H1 (cell line): ENCODE data around the gene SYT13. TPM values are rescaled to one million over a fixed set of nuclear protein-coding genes. Genes with fewer than 3 reads are reported as not detected.

Experiments used
- CTCF ChIA-PET: fragments of 300-600 bp; sonication (Branson Sonifier 250); formaldehyde crosslinking; loops from one replicate; lab custom pipeline; 2021; ENCODE audit not compliant: partially characterized antibody; lab: Charles Lee
- POLR2A ChIA-PET: fragments of 300-600 bp; sonication (Branson Sonifier 250); formaldehyde crosslinking; loops from one replicate; lab custom pipeline; 2021; ENCODE audit warnings: inconsistent platforms; ENCODE audit not compliant: partially characterized antibody; lab: Charles Lee
- DNase-seq, 2 experiments: peaks; one replicate each; pipeline versions ENCODE4 v3.0.0 to v3.0.0-alpha.2; 2010 to 2022; ENCODE audit warnings: low spot score in 2 of 2, low read depth in 1 of 2, mixed read lengths in 1 of 2
- FAIRE-seq: peaks from 2 replicates; lab custom pipeline; 2011; peaks lifted over from hg19 to GRCh38; lab: Jason Lieb, UNC
- H2AFZ ChIP-seq: 2 replicates; pipeline ENCODE4 v1.8.1; 2012; ENCODE audit warnings: low read length, inconsistent platforms
- H2AK5ac ChIP-seq: 2 replicates; pipeline ENCODE4 v1.6.1; 2013; ENCODE audit warnings: low read depth, low read length
- H2BK120ac ChIP-seq: replicated peaks from 2 replicates; pipeline ENCODE3; 2013; ENCODE audit warnings: low read depth, low read length, inconsistent platforms
- H2BK12ac ChIP-seq: 2 replicates; pipeline ENCODE4 v1.6.1; 2013; ENCODE audit warnings: low read depth, low read length
- H2BK15ac ChIP-seq: 2 replicates; pipeline ENCODE4 v1.6.1; 2013; ENCODE audit warnings: low read length
- H2BK20ac ChIP-seq: 2 replicates; pipeline ENCODE4 v1.6.1; 2013; ENCODE audit warnings: low read length
- H2BK5ac ChIP-seq: 2 replicates; pipeline ENCODE4 v1.6.1; 2013; ENCODE audit warnings: low read depth, low read length
- H3K14ac ChIP-seq: 2 replicates; pipeline ENCODE4 v1.6.1; 2013; ENCODE audit warnings: inconsistent platforms; ENCODE audit not compliant: insufficient read length
- H3K18ac ChIP-seq: 2 replicates; pipeline ENCODE4 v1.6.1; 2013; ENCODE audit warnings: low read length; ENCODE audit errors: extremely low read depth
- H3K23ac ChIP-seq: 2 replicates; pipeline ENCODE4 v1.6.1; 2013; ENCODE audit warnings: inconsistent platforms; ENCODE audit not compliant: insufficient read length
- H3K23me2 ChIP-seq: 2 replicates; pipeline ENCODE4 v1.6.1; 2013; ENCODE audit warnings: low read depth, low read length
- H3K27ac ChIP-seq: 2 replicates; pipeline ENCODE4 v1.6.1; 2011; ENCODE audit warnings: low read depth, low read length, inconsistent platforms
- H3K27me3 ChIP-seq, 4 experiments: replicated peaks in 1 of 4; 1 replicate in 1 of 4; 2 replicates in 3 of 4; pipeline versions ENCODE4 v1.6.1 to v1.8.1; 2011 to 2013; ENCODE audit warnings: low read length in 3 of 4, mild to moderate bottlenecking in 3 of 4, inconsistent platforms in 2 of 4, mixed read lengths in 2 of 4, moderate library complexity in 1 of 4; ENCODE audit not compliant: control insufficient read depth in 3 of 4, insufficient read depth in 3 of 4; ENCODE audit errors: extremely low read depth in 1 of 4
- H3K36me3 ChIP-seq, 4 experiments: 2 replicates each; pipeline versions ENCODE4 v1.6.1 to v1.8.1; 2011 to 2013; ENCODE audit warnings: mild to moderate bottlenecking in 4 of 4, low read length in 3 of 4, moderate library complexity in 2 of 4, control low read depth in 1 of 4, inconsistent platforms in 1 of 4; ENCODE audit not compliant: insufficient read depth in 4 of 4, control insufficient read depth in 2 of 4
- H3K4ac ChIP-seq: replicated peaks from 2 replicates; pipeline ENCODE3; 2013; ENCODE audit warnings: low read length, low read depth, mixed read lengths, inconsistent platforms; ENCODE audit not compliant: insufficient read length
- H3K4me1 ChIP-seq, 4 experiments: replicated peaks in 1 of 4; 1 replicate in 1 of 4; 2 replicates in 3 of 4; pipeline versions ENCODE4 v1.6.1 to v1.8.1; 2011 to 2013; ENCODE audit warnings: low read length in 3 of 4, inconsistent platforms in 2 of 4, mixed read lengths in 1 of 4; ENCODE audit not compliant: insufficient read depth in 4 of 4, control insufficient read depth in 3 of 4
- H3K4me2 ChIP-seq, 2 experiments: 2 replicates each; pipeline versions ENCODE4 v1.6.1 to v1.8.1; 2011 to 2013; ENCODE audit warnings: low read depth in 2 of 2, low read length in 2 of 2, control low read depth in 1 of 2, inconsistent platforms in 1 of 2, mild to moderate bottlenecking in 1 of 2; ENCODE audit not compliant: insufficient read depth in 1 of 2
- H3K4me3 ChIP-seq, 4 experiments: fragments of 200-600, 300-600 bp in 1 of 4; sonication (generic), shearing (Covaris generic), sonication (Bioruptor Twin) in 1 of 4; 2 replicates each; pipeline versions ENCODE4 v1.5.1 to v1.8.1; 2011 to 2016; ENCODE audit warnings: low read length in 4 of 4, low read depth in 3 of 4, control low read depth in 2 of 4, inconsistent platforms in 2 of 4, mild to moderate bottlenecking in 2 of 4, mixed read lengths in 1 of 4, moderate library complexity in 1 of 4; ENCODE audit not compliant: insufficient read depth in 2 of 4; ENCODE audit errors: extremely low read depth in 1 of 4
- H3K56ac ChIP-seq: replicated peaks from 2 replicates; pipeline ENCODE3; 2013; ENCODE audit warnings: low read depth, mild to moderate bottlenecking, mixed read lengths, low read length, inconsistent platforms; ENCODE audit not compliant: insufficient read length
- H3K79me1 ChIP-seq: 2 replicates; pipeline ENCODE4 v1.6.1; 2013; ENCODE audit warnings: low read depth, low read length, control low read depth
- H3K79me2 ChIP-seq, 2 experiments: 2 replicates each; pipeline versions ENCODE4 v1.6.1 to v1.8.1; 2012 to 2013; ENCODE audit warnings: low read length in 2 of 2, mild to moderate bottlenecking in 2 of 2, inconsistent platforms in 1 of 2; ENCODE audit not compliant: insufficient read depth in 2 of 2, control insufficient read depth in 1 of 2
- H3K9ac ChIP-seq, 4 experiments: replicated peaks in 1 of 4; 1 replicate in 1 of 4; 2 replicates in 3 of 4; pipeline versions ENCODE4 v1.6.1 to v1.8.1; 2011 to 2013; ENCODE audit warnings: low read depth in 3 of 4, low read length in 3 of 4, control low read depth in 2 of 4, mild to moderate bottlenecking in 2 of 4, moderate library complexity in 2 of 4, inconsistent platforms in 1 of 4; ENCODE audit errors: extremely low read depth in 1 of 4
- H3K9me3 ChIP-seq, 2 experiments: 2 replicates each; pipeline versions ENCODE4 v1.6.1 to v1.8.1; 2012 to 2013; ENCODE audit warnings: mild to moderate bottlenecking in 2 of 2, moderate library complexity in 2 of 2, control low read depth in 1 of 2, inconsistent platforms in 1 of 2, low read depth in 1 of 2, low read length in 1 of 2, mixed read lengths in 1 of 2; ENCODE audit not compliant: insufficient read depth in 2 of 2
- H4K20me1 ChIP-seq, 2 experiments: replicated peaks in 1 of 2; 2 replicates each; pipeline versions ENCODE3 to v1.8.1; 2011 to 2013; ENCODE audit warnings: inconsistent platforms in 2 of 2, low read length in 2 of 2, mild to moderate bottlenecking in 1 of 2; ENCODE audit not compliant: insufficient read depth in 2 of 2, control insufficient read depth in 1 of 2
- H4K5ac ChIP-seq: 2 replicates; pipeline ENCODE4 v1.6.1; 2013; ENCODE audit warnings: low read length, low read depth, mixed read lengths, inconsistent platforms; ENCODE audit not compliant: insufficient read length
- H4K8ac ChIP-seq: 2 replicates; pipeline ENCODE4 v1.8.0; 2013; ENCODE audit warnings: mild to moderate bottlenecking, moderate library complexity, low read length, inconsistent platforms; ENCODE audit not compliant: insufficient read depth; ENCODE audit errors: extremely low read depth
- H4K91ac ChIP-seq: replicated peaks from 2 replicates; pipeline ENCODE3; 2013; ENCODE audit warnings: low read length, mixed read lengths, inconsistent platforms; ENCODE audit not compliant: insufficient read length
- CBX5 ChIP-seq: fragments of 300-800, 300-1000 bp; sonication (generic); IDR thresholded peaks from 2 replicates; pipeline ENCODE4 v1.7.1; 2016; ENCODE audit warnings: antibody characterized with exemption, low read length, low read depth
- EGR1 ChIP-seq: IDR thresholded peaks from 2 replicates; pipeline ENCODE4 v1.6.1; 2011; ENCODE audit warnings: low read depth, low read length, borderline replicate concordance
- EP300 ChIP-seq, 2 experiments: IDR thresholded peaks; 1 replicate in 1 of 2; 2 replicates in 1 of 2; pipeline ENCODE4 v1.6.1; 2011 to 2012; ENCODE audit warnings: low read depth in 2 of 2, low read length in 2 of 2, mild to moderate bottlenecking in 2 of 2, borderline replicate concordance in 1 of 2, inconsistent platforms in 1 of 2, moderate library complexity in 1 of 2
- GTF2F1 ChIP-seq: IDR thresholded peaks from 2 replicates; pipeline ENCODE4 v1.6.1; 2012; ENCODE audit warnings: low read depth, low read length, improper control_type of control experiment, borderline replicate concordance
- JUND ChIP-seq: IDR thresholded peaks from 2 replicates; pipeline ENCODE4 v1.6.1; 2011; ENCODE audit warnings: mild to moderate bottlenecking, improper control_type of control experiment, low read length
- KDM5A ChIP-seq: fragments of 200-600 bp; IDR thresholded peaks from 2 replicates; pipeline ENCODE4 v1.7.1; 2012; ENCODE audit warnings: mild to moderate bottlenecking, low read length, inconsistent platforms, mixed read lengths
- NANOG ChIP-seq: IDR thresholded peaks from 2 replicates; pipeline ENCODE4 v1.6.1; 2011; ENCODE audit warnings: low read length, low read depth, mild to moderate bottlenecking, inconsistent platforms; ENCODE audit not compliant: insufficient read depth, poor library complexity, severe bottlenecking
- RXRA ChIP-seq: IDR thresholded peaks from 2 replicates; pipeline ENCODE4 v1.6.1; 2011; ENCODE audit warnings: low read depth, mild to moderate bottlenecking, low read length, moderate library complexity; ENCODE audit not compliant: insufficient read depth
- SAP30 ChIP-seq: fragments of 300-600 bp; sonication (generic); IDR thresholded peaks from 2 replicates; pipeline ENCODE4 v1.7.1; 2012; ENCODE audit warnings: low read length, moderate library complexity, mild to moderate bottlenecking, inconsistent platforms; ENCODE audit not compliant: insufficient read depth, insufficient replicate concordance
- SIRT6 ChIP-seq: IDR thresholded peaks from one replicate; pipeline ENCODE4 v1.7.1; 2012; ENCODE audit warnings: low read length, inconsistent platforms
- SP1 ChIP-seq: IDR thresholded peaks from 2 replicates; pipeline ENCODE4 v1.6.1; 2011; ENCODE audit warnings: low read depth, low read length
- TBP ChIP-seq: IDR thresholded peaks from 2 replicates; pipeline ENCODE4 v1.6.1; 2011; ENCODE audit warnings: low read depth, low read length, improper control_type of control experiment
- WGBS, 2 experiments: shearing (Covaris generic) in 1 of 2; methylation state at CpG; one replicate each; pipeline versions ENCODE4 v1.1.6 to v1.1.7; 2013 to 2015; ENCODE audit warnings: low lambda C conversion rate in 2 of 2, mixed read lengths in 2 of 2, inconsistent platforms in 1 of 2, low coverage in 1 of 2, missing lambda C conversion rate in 1 of 2; ENCODE audit not compliant: insufficient replicate concordance in 2 of 2, insufficient coverage in 1 of 2, insufficient read length in 1 of 2; ENCODE audit errors: extremely low coverage in 1 of 2, missing lambda C conversion rate in 1 of 2; 5-methylcytosine and 5-hydroxymethylcytosine counted together
- polyA plus RNA-seq, 7 experiments: library from polyadenylated mRNA; depleted of rRNA in 3 of 7; stranded (reverse) in 5 of 7; unstranded in 2 of 7; fragments of >200 nt in 5 of 7; fragments of 200-250 nt in 2 of 7; gene quantifications; 1 replicate in 5 of 7; 2 replicates in 1 of 7; 4 replicates in 1 of 7; pipeline versions ENCODE4 v1.2.1 to v1.2.3, GENCODE V29; 2011 to 2013; ENCODE audit warnings: missing spikeins in 2 of 7, mixed read lengths in 2 of 7
- total RNA-seq: library from RNA; stranded (reverse); fragmentation: NEBNext Ultra II Directional; extraction: Animal tissue kit (Norgen Biotek cat#: 25700); gene quantifications from 2 replicates; pipeline ENCODE4 v1.2.1, GENCODE V29; 2021

Gene SYT13
- total and polyA plus RNA-seq, 2 of the 8 experiments (the other 6 are each of a cell fraction or from before 2014, with no cell fraction given), result 4.8 to 13.2 TPM

- Histone ChIP-seq H3K23me2 (no peaks in the 10 kb centered on the region), H3K27ac (no peak overlapping the region), H3K14ac (no peak overlapping the region), H2BK120ac (no peak overlapping the region), H3K18ac (no peak overlapping the region), H2BK5ac (no peak overlapping the region), H2AFZ (no peak overlapping the region), H3K9me3 (peaks cover 0 to 3% of the 10 kb centered on the region in 2 experiments; a peak in 3 of 4 replicates), H3K4me1 (peaks cover 3 to 22% (median 14%) of the 10 kb centered on the region in 4 experiments), H4K20me1 (no peaks in the 10 kb centered on the region), H3K23ac (no peak overlapping the region), H3K4me3 (no peak overlapping the region), H3K79me1 (no peaks in the 10 kb centered on the region), H3K27me3 (no peaks in the 10 kb centered on the region), H2AK5ac (no peak overlapping the region), H4K91ac (no peak overlapping the region), H3K79me2 (no peaks in the 10 kb centered on the region), H4K5ac (no peak overlapping the region), H3K56ac (no peak overlapping the region), H2BK12ac (no peak overlapping the region), H3K4me2 (no peak overlapping the region), H3K4ac (no peak overlapping the region), H2BK20ac (no peak overlapping the region), H3K36me3 (no peaks in the 10 kb centered on the region; a peak in 1 of 8 replicates), H3K9ac (no peak overlapping the region), H2BK15ac (no peak overlapping the region), H4K8ac (no peak overlapping the region)
- WGBS, 2 experiments, result 79% methylated on average over 7 of the region's 7 CpGs; no CpG with 5 or more reads in 1 of the 2 experiments
- TF ChIP-seq GTF2F1 (no peak), KDM5A (no peak), SIRT6 (no peak), SAP30 (no peak), JUND (no peak), EP300 (IDR thresholded peaks at IDR 0.05; ENCODE audit: borderline replicate concordance in 1 of 2, low read depth in 2 of 2, low read length in 2 of 2) (no peak), NANOG (no peak), TBP (no peak), EGR1 (no peak), SP1 (no peak), CBX5 (no peak), RXRA (no peak)
- DNase-seq (no peak), FAIRE-seq (no peak)
- ChIA-PET POLR2A (no interaction called here), CTCF (interaction anchor here (1.1 to 5.0 kb wide), 7 partner anchors 21 to 126 kb away, joined by 3 to 47 read pairs (median 7); no protein-coding TSS in a partner anchor)
Measured at GRCh38 chr11:45205978-45206377, 80.2 kb downstream of the SYT13 start.
